Pancreas (tissue), 10 donors: ENCODE data around the gene MIPEP. TPM values are rescaled to one million over a fixed set of nuclear protein-coding genes. Genes with fewer than 3 reads are reported as not detected.

Experiments used
- ATAC-seq, 4 donors: fragments of 200-7000 bp; cut with Tn5 transposase; one replicate each; pipeline versions ENCODE4 v1.8.0 to v1.9.1; 2020; ENCODE audit warnings: mild to moderate bottlenecking in 4 of 4, moderate library complexity in 4 of 4
- DNase-seq, 6 donors: peaks; one replicate each; pipeline ENCODE4 v3.0.0-alpha.2; 2020
- FAIRE-seq: peaks from 2 replicates; lab custom pipeline; 2012; peaks lifted over from hg19 to GRCh38; lab: Jason Lieb, UNC
- H3K27ac ChIP-seq, 4 donors: fragments of 200-600 bp; sonication (generic); 1 replicate in 3 of 4; 2 replicates in 1 of 4; pipeline versions ENCODE4 v1.5.0 to v1.8.0; 2020
- H3K27me3 ChIP-seq, 4 donors: fragments of 200-600 bp; one replicate each; pipeline ENCODE4 v1.8.0; 2021
- H3K36me3 ChIP-seq, 3 donors: fragments of 200-600 bp; sonication (generic) in 1 of 3; one replicate each; pipeline versions ENCODE4 v1.5.0 to v1.8.0; 2020 to 2021
- H3K4me1 ChIP-seq, 3 donors: fragments of 200-600 bp; one replicate each; pipeline ENCODE4 v1.8.0; 2021
- H3K4me3 ChIP-seq, 4 donors: fragments of 200-600 bp; sonication (generic) in 2 of 4; one replicate each; pipeline versions ENCODE4 v1.5.0 to v1.8.0; 2020 to 2021
- H3K9me3 ChIP-seq, 4 donors: fragments of 200-600 bp; one replicate each; pipeline ENCODE4 v1.8.0; 2021
- WGBS, 2 donors: extraction: QIAGEN DNeasy Blood & Tissue Kit; methylation state at CpG; one replicate each; pipeline ENCODE4 v1.1.7; 2013; 5-methylcytosine and 5-hydroxymethylcytosine counted together
- intact Hi-C, 3 donors: fragments of 100-400 bp; cut with DNase I; formaldehyde crosslinking; loops; one replicate each; pipeline versions ENCODE4 v1.11.1 to v1.14.2; 2022
- polyA plus RNA-seq, 2 donors: library from polyadenylated mRNA; stranded (reverse); fragments of 200-250 nt; gene quantifications; one replicate each; pipeline ENCODE4 v1.2.3, GENCODE V29; 2013
- total RNA-seq, 6 donors: library from RNA; stranded (reverse); fragmentation: NEBNext Ultra II Directional in 4 of 6; extraction: Animal tissue kit (Norgen Biotek cat#: 25700) in 4 of 6; gene quantifications; one replicate each; pipeline versions ENCODE4 v1.2.1 to v1.2.4, GENCODE V29; 2021 to 2023
- TF ChIP-seq, protein P1 (sequence below), 4 donors: fragments of 200-600 bp; sonication (generic) in 3 of 4; IDR thresholded peaks; one replicate each; pipeline versions ENCODE4 v1.5.0 to v1.8.0; 2021; ENCODE audit warnings: antibody characterized with exemption in 4 of 4
- donor health status: healthy with polysubstance abuse.
- donor health status: DM: no; HTN: no; CAD: no; lungs with moderate emphysema.
- donor health status: DM: no; HTN: no; CAD: no.
- donor health status: control.
- donor health status: control.
- donor health status: Bipolar disorder and iron deficiency.
- donor health status: DM: yes; HTN: yes; CAD: no.
- donor health status: DM: no; HTN: no; CAD: no.
- donor health status: DM: no; HTN: no; CAD: no.
- donor health status: DM: yes; HTN: yes; CAD: no.

MIPEP gene
- total and polyA plus RNA-seq, 8 donors = 8.0 to 12.8 (median 10.6) TPM

DNA sequence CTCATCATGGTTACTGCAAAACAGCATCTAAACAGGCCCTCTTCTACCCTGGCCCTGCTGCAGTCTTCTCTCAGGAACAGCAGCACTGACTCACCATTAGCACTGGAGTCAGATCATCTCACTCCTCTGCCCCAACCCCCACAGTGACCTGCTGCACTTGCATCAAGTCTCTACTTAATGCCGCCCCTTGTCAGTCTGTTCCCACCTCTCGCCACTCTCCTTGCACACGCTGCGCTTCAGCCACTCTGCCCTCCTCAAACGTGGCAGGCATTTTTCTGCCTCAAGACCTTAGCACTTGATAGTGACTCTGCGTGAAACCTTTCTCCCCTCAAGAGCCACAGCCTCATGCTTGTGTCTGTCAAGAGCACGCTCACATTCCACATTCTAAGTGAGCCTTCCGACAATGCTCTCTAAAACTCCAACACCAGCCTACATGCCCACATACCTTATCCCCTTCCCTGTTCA, 22.1 kb downstream of the MIPEP start:
- Histone ChIP-seq H3K9me3 (no peaks in the 10 kb centered on the region), H3K27ac (no peak overlapping the region), H3K4me1 (no peaks in the 10 kb centered on the region), H3K27me3 (no peaks in the 10 kb centered on the region), H3K36me3 (no peaks in the 10 kb centered on the region), H3K4me3 (no peak overlapping the region)
- TF ChIP-seq, protein P1, sequence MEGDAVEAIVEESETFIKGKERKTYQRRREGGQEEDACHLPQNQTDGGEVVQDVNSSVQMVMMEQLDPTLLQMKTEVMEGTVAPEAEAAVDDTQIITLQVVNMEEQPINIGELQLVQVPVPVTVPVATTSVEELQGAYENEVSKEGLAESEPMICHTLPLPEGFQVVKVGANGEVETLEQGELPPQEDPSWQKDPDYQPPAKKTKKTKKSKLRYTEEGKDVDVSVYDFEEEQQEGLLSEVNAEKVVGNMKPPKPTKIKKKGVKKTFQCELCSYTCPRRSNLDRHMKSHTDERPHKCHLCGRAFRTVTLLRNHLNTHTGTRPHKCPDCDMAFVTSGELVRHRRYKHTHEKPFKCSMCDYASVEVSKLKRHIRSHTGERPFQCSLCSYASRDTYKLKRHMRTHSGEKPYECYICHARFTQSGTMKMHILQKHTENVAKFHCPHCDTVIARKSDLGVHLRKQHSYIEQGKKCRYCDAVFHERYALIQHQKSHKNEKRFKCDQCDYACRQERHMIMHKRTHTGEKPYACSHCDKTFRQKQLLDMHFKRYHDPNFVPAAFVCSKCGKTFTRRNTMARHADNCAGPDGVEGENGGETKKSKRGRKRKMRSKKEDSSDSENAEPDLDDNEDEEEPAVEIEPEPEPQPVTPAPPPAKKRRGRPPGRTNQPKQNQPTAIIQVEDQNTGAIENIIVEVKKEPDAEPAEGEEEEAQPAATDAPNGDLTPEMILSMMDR (IDR thresholded peaks at IDR 0.05) = no peak
- no peak for FAIRE-seq
- intact Hi-C loops = no loop called here
- no peak for DNase-seq
- ATAC-seq = no peak
- 87% methylated on average over 8 of the region's 8 CpGs for WGBS, 2 donors

DNA sequence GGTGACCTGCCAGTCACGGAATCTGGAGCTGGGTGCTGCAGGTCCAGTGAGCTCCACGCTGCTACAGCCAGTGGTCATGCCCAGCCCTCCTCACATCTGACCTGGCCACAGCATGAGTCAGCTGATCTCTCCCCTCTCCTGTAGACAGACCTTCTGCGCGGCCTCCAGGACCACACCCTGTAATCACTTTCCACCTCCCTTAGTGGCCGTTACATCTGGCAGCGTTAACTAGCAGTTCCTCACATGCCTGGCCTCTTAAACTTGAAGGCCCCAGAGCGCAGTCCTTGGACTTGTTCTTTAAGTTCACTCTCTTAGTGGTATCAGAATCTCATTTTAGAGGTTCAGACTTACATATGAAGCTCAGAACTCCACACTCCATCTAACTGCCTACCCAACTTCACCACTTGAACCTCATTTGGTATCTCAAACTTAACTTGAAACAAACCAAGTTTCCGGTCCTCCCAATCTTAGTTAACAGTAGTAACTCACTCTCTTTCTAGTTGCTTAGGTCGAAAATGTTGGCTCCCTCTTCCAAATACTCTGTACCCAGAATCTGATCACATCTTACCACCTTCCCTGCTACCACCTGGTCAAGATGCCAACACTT, 22.7 kb downstream of the MIPEP start:
- ATAC-seq = no peak
- Histone ChIP-seq H3K36me3 (peaks cover 0 to under 1% (median 0%) of the 10 kb centered on the region in 3 donors), H3K9me3 (no peaks in the 10 kb centered on the region), H3K27ac (no peak overlapping the region), H3K4me3 (no peak overlapping the region), H3K27me3 (no peaks in the 10 kb centered on the region), H3K4me1 (no peaks in the 10 kb centered on the region)
- intact Hi-C loops = no loop called here
- TF ChIP-seq, protein P1 (IDR thresholded peaks at IDR 0.05) = no peak
- no peak for DNase-seq
- FAIRE-seq = no peak
- 88% methylated on average over 9 of the region's 9 CpGs for WGBS, 2 donors

DNA sequence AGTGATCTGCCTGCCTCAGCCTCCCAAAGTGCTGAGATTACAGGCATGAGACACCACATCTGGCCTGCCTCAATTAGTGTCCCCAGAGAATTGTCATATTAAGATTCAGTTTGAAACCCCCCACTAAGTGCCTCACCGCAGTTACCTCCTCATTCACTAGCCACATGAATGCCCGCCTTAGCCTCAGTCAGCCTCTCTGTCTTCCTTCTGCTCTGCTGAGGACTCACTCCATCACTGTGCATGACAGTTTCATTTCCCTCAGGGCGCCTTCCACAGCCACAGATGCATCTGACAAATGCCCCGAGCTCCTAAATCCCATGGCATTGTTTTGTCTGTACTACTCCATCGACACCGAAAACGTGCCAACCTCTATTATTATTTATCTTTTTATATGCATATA, 23.3 kb downstream of the MIPEP start:
- Histone ChIP-seq H3K27me3 (no peaks in the 10 kb centered on the region), H3K4me3 (no peak overlapping the region), H3K27ac (no peak overlapping the region), H3K4me1 (no peaks in the 10 kb centered on the region), H3K36me3 (peaks cover 0 to 3% (median 0%) of the 10 kb centered on the region in 3 donors), H3K9me3 (no peaks in the 10 kb centered on the region)
- intact Hi-C loops = no loop called here
- 94 to 95% methylated on average over 7 of the region's 7 CpGs for WGBS, 2 donors
- ATAC-seq = no peak
- FAIRE-seq = no peak
- TF ChIP-seq, protein P1 (IDR thresholded peaks at IDR 0.05) = no peak
- no peak for DNase-seq

DNA sequence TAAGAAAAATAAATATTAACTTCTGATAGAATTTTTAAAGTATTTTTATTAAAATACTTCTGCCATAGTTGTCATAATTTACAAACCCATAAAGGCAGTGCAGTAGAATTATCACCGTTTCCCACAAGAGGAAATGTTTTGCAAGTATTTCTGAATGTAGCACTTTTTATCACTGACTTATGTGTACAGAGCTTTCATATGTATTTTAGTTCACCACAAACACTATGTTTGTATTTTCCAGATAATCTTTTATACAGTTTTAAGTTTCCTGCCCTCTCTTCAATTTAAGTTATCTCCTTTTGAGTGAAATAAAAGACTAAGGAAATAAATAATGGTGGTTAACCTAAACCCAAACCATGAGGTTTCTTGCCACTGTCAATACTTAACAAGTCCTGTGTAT, 24.2 kb downstream of the MIPEP start:
- H3K27me3 ChIP-seq = no peaks in the 10 kb centered on the region
- TF ChIP-seq, protein P1 (IDR thresholded peaks at IDR 0.05) = no peak
- 33% methylated on average over 1 of the region's 1 CpG for WGBS, 2 donors
- H3K36me3 ChIP-seq = peaks cover 0 to 3% (median 0%) of the 10 kb centered on the region in 3 donors
- no peak for ATAC-seq
- no peaks in the 10 kb centered on the region for H3K9me3 ChIP-seq
- intact Hi-C loops = no loop called here
- no peaks in the 10 kb centered on the region for H3K4me1 ChIP-seq
- no peak for FAIRE-seq
- H3K4me3 ChIP-seq = no peak overlapping the region
- DNase-seq = no peak
- no peak overlapping the region for H3K27ac ChIP-seq

DNA sequence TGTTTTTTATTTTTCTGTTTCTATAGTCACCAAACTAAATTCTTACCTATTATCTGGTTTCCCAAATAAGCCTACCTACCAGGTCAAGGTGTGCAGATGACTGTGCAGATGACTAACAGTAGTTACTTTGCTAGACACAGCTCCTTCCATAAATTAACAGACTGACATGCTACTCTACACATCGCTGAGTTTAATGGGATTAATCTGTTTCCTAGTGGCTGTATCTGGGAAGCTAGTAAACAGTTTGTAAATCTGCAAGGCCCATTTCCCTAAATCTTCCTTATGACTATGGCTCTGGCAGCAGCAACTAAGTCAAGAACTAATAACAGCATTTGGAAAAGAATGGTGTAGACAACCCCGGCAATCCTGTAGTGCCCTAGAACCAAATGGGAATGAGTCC, 27.9 kb downstream of the MIPEP start:
- H3K27ac ChIP-seq = no peak overlapping the region
- WGBS, 2 donors = 92 to 99% methylated on average over 2 of the region's 2 CpGs
- H3K4me3 ChIP-seq = no peak overlapping the region
- no peaks in the 10 kb centered on the region for H3K27me3 ChIP-seq
- H3K36me3 ChIP-seq = peaks cover 0 to 3% (median 0%) of the 10 kb centered on the region in 3 donors
- TF ChIP-seq, protein P1 (IDR thresholded peaks at IDR 0.05) = no peak
- no peak for DNase-seq
- no peak for FAIRE-seq
- no peak for ATAC-seq
- H3K9me3 ChIP-seq = no peaks in the 10 kb centered on the region
- no peaks in the 10 kb centered on the region for H3K4me1 ChIP-seq
- intact Hi-C loops = no loop called here
